Pancreas (tissue), 10 donors: ENCODE data around the gene RHBDF2. TPM values are rescaled to one million over a fixed set of nuclear protein-coding genes. Genes with fewer than 3 reads are reported as not detected.

ENCODE experiments used
- ATAC-seq, 4 donors: fragments of 200-7000 bp; cut with Tn5 transposase; one replicate each; pipeline versions ENCODE4 v1.8.0 to v1.9.1; 2020; ENCODE audit warnings: mild to moderate bottlenecking in 4 of 4, moderate library complexity in 4 of 4
- DNase-seq, 6 donors: peaks; one replicate each; pipeline ENCODE4 v3.0.0-alpha.2; 2020
- FAIRE-seq: peaks from 2 replicates; lab custom pipeline; 2012; peaks lifted over from hg19 to GRCh38; lab: Jason Lieb, UNC
- H3K27ac ChIP-seq, 4 donors: fragments of 200-600 bp; sonication (generic); 1 replicate in 3 of 4; 2 replicates in 1 of 4; pipeline versions ENCODE4 v1.5.0 to v1.8.0; 2020
- H3K27me3 ChIP-seq, 4 donors: fragments of 200-600 bp; one replicate each; pipeline ENCODE4 v1.8.0; 2021
- H3K36me3 ChIP-seq, 3 donors: fragments of 200-600 bp; sonication (generic) in 1 of 3; one replicate each; pipeline versions ENCODE4 v1.5.0 to v1.8.0; 2020 to 2021
- H3K4me1 ChIP-seq, 3 donors: fragments of 200-600 bp; one replicate each; pipeline ENCODE4 v1.8.0; 2021
- H3K4me3 ChIP-seq, 4 donors: fragments of 200-600 bp; sonication (generic) in 2 of 4; one replicate each; pipeline versions ENCODE4 v1.5.0 to v1.8.0; 2020 to 2021
- H3K9me3 ChIP-seq, 4 donors: fragments of 200-600 bp; one replicate each; pipeline ENCODE4 v1.8.0; 2021
- CTCF ChIP-seq, 4 donors: fragments of 200-600 bp; sonication (generic) in 3 of 4; IDR thresholded peaks; one replicate each; pipeline versions ENCODE4 v1.5.0 to v1.8.0; 2021; ENCODE audit warnings: antibody characterized with exemption in 4 of 4
- WGBS, 2 donors: extraction: QIAGEN DNeasy Blood & Tissue Kit; methylation state at CpG; one replicate each; pipeline ENCODE4 v1.1.7; 2013; 5-methylcytosine and 5-hydroxymethylcytosine counted together
- intact Hi-C, 3 donors: fragments of 100-400 bp; cut with DNase I; formaldehyde crosslinking; loops; one replicate each; pipeline versions ENCODE4 v1.11.1 to v1.14.2; 2022
- polyA plus RNA-seq, 2 donors: library from polyadenylated mRNA; stranded (reverse); fragments of 200-250 nt; gene quantifications; one replicate each; pipeline ENCODE4 v1.2.3, GENCODE V29; 2013
- total RNA-seq, 6 donors: library from RNA; stranded (reverse); fragmentation: NEBNext Ultra II Directional in 4 of 6; extraction: Animal tissue kit (Norgen Biotek cat#: 25700) in 4 of 6; gene quantifications; one replicate each; pipeline versions ENCODE4 v1.2.1 to v1.2.4, GENCODE V29; 2021 to 2023
- donor health status: healthy with polysubstance abuse.
- donor health status: DM: no; HTN: no; CAD: no; lungs with moderate emphysema.
- donor health status: DM: no; HTN: no; CAD: no.
- donor health status: control.
- donor health status: control.
- donor health status: Bipolar disorder and iron deficiency.
- donor health status: DM: yes; HTN: yes; CAD: no.
- donor health status: DM: no; HTN: no; CAD: no.
- donor health status: DM: no; HTN: no; CAD: no.
- donor health status: DM: yes; HTN: yes; CAD: no.

The RHBDF2 gene
- total and polyA plus RNA-seq, 8 donors: 18.0 to 50.1 (median 22.4) TPM

GRCh38 chr17:76468634-76469010, 32.6 kb downstream of the RHBDF2 start:
- WGBS, 2 donors: 83 to 84% methylated on average over 14 of the region's 14 CpGs
- intact Hi-C loops: no loop called here
- H3K9me3 ChIP-seq: no peaks in the 10 kb centered on the region
- H3K4me3 ChIP-seq: no peak overlapping the region
- DNase-seq: peak in 1 of 6 donors; percentile 51
- peaks cover 0 to 21% (median 12%) of the 10 kb centered on the region in 3 donors for H3K36me3 ChIP-seq
- TF ChIP-seq CTCF (IDR thresholded peaks at IDR 0.05): no peak
- no peak for ATAC-seq
- no peak overlapping the region for H3K27ac ChIP-seq
- no peak for FAIRE-seq
- H3K27me3 ChIP-seq: no peaks in the 10 kb centered on the region
- peaks cover 0 to 3% (median 0%) of the 10 kb centered on the region in 3 donors for H3K4me1 ChIP-seq

DNA sequence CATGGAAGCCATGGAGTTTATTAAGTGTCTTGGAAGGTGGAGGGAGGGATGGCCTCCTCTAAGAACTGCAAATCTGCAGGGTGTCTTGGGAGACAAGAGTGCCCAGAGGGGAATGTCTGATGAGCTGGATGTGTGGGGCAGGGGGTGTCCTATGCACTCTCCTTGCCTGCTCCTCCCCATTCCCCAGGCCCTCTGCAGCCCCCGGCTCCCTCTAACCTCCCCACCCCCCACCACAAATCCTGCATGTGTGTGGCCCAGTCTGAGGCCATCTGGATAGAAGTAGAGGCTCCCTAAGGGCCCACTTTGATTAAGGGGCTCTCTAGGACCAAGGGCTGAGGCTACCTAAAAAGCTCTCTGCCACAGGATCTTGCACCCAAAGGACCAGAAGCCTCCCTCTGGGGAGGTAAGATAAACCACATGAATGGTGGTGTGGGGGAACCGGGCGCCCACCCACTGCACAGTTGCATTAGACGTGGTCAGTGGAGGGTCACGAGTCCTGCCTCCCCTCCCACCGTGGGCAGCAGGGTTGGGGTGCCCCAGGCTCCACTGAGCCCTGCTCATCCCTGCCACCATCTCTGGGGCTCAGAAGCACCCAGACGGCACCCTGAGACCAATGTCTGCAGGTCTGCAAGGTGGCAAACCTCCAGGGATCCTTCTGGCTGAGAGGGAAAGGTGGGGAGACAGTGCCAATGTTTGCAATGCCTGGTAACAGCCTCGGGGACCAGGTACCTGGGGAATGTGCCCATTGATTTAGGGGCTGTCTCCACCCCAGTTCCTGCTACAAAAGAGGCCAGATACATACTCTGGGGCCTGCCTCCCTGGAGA, 33.2 kb downstream of the RHBDF2 start:
- FAIRE-seq (no peak), ATAC-seq (no peak), DNase-seq (peak in 1 of 6 donors; percentile 60)
- Histone ChIP-seq H3K4me1 (peaks cover 0 to 3% (median 0%) of the 10 kb centered on the region in 3 donors), H3K27ac (no peak overlapping the region), H3K36me3 (peaks cover 0 to 15% (median 12%) of the 10 kb centered on the region in 3 donors), H3K4me3 (no peak overlapping the region), H3K27me3 (no peaks in the 10 kb centered on the region), H3K9me3 (no peaks in the 10 kb centered on the region)
- intact Hi-C loops: loop anchor here in 1 of 3 donors (2.0 kb wide), 1 partner anchor 39 kb away; no protein-coding TSS in a partner anchor
- TF ChIP-seq CTCF (IDR thresholded peaks at IDR 0.05): no peak
- WGBS, 2 donors: 60 to 65% methylated on average over 8 of the region's 8 CpGs

- FAIRE-seq: no peak
- H3K36me3 ChIP-seq: peaks cover 0 to 11% (median 10%) of the 10 kb centered on the region in 3 donors
- ATAC-seq: no peak
- no peak within 1 kb of the TSS for H3K27ac ChIP-seq
- DNase-seq: peak in 1 of 6 donors; percentile 44
- no peaks in the 10 kb centered on the region for H3K27me3 ChIP-seq
- H3K9me3 ChIP-seq: no peaks in the 10 kb centered on the region
- intact Hi-C loops: loop anchor here in 1 of 3 donors (2.0 kb wide), 1 partner anchor 39 kb away; no protein-coding TSS in a partner anchor
- no peak for TF ChIP-seq CTCF (IDR thresholded peaks at IDR 0.05)
- peaks cover 0 to 3% (median 0%) of the 10 kb centered on the region in 3 donors for H3K4me1 ChIP-seq
- no peak within 1 kb of the TSS for H3K4me3 ChIP-seq
- WGBS, 2 donors: 74 to 78% methylated on average over 11 of the region's 11 CpGs
These were observed 33.9 kb downstream of the RHBDF2 start, which contains the start of gene AANAT for GRCh38 chr17:76467366-76467765. AANAT (plus strand) TSS chr17:76467603; CDS start chr17:76468747, 1,144 bp downstream.

DNA sequence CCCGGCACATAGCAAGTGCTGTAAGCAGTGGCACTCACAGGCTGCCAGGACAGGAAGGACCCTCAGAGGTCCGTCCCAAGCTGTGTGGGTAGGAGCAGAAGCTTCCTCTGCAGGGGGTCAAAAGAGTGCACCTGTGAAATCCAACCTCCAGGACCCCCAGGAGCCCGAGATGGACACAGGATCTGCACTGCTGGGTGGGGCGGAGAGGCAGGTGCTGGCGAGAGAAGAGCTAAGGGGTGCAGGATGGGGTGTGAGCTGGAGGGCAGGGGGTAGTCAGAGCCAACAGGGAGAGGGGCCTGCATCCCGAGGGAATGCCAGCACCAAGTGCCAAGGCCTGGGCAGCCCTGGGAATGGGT, 34.5 kb downstream of the RHBDF2 start:
- intact Hi-C loops: loop anchor here in 1 of 3 donors (2.0 kb wide), 1 partner anchor 40 kb away; no protein-coding TSS in a partner anchor
- Histone ChIP-seq H3K27ac (no peak overlapping the region), H3K27me3 (no peaks in the 10 kb centered on the region), H3K36me3 (peaks cover 0 to 5% (median 4%) of the 10 kb centered on the region in 3 donors), H3K9me3 (no peaks in the 10 kb centered on the region), H3K4me3 (no peak overlapping the region), H3K4me1 (peaks cover 0 to 3% (median 0%) of the 10 kb centered on the region in 3 donors)
- FAIRE-seq: no peak
- peak in 1 of 6 donors; percentile 54 for DNase-seq
- TF ChIP-seq CTCF (IDR thresholded peaks at IDR 0.05): no peak
- WGBS, 2 donors: 72 to 77% methylated on average over 6 of the region's 6 CpGs
- ATAC-seq: no peak
